GM19372 (cell line): ENCODE measurements around the gene APMAP.

ENCODE experiments used
- ATAC-seq: cut with Tn5 transposase; IDR thresholded peaks from one replicate; pipeline ENCODE4 v1.9.1; 2021; ENCODE audit warnings: mild to moderate bottlenecking, low read depth, moderate library complexity; ENCODE audit not compliant: unreplicated experiment

Gene APMAP, protein sequence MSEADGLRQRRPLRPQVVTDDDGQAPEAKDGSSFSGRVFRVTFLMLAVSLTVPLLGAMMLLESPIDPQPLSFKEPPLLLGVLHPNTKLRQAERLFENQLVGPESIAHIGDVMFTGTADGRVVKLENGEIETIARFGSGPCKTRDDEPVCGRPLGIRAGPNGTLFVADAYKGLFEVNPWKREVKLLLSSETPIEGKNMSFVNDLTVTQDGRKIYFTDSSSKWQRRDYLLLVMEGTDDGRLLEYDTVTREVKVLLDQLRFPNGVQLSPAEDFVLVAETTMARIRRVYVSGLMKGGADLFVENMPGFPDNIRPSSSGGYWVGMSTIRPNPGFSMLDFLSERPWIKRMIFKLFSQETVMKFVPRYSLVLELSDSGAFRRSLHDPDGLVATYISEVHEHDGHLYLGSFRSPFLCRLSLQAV

DNA sequence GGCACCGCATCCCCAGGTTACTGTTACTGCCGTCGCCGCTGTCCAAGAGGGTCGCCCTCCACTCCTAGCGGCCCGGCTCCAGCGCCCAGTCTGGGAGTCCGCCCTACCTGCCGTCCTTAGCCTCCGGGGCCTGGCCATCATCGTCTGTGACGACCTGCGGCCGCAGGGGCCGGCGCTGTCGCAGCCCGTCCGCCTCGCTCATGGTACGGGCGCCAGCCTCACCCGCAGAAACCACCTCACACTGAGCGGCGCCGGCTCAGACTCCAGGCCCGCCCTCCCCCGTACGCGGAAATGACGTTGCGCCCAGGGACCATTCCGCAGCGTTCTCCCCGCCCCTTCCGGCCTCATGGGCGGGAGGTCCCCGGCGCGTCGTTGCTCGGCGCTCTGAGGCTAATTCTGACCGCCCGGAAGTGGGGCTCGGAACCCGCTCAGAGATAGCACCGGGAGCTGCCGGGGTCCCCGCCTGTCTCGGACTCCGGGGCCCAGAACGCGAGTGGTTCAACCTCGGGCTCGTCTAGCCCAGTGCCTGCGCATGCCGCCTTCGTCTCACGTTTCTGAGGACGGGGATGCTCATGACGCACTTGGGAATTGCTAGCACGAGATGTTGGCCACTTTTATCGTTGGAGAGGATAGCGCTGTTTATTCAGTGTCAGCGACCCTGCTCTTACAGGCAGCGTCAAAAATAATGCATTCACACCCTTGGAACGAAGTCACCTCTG lies at the start of gene APMAP:
Gene APMAP (minus strand): TSS at position 265 of the 719 bp plus-strand sequence. CDS start 63 bp downstream, at position 202.
- peak; percentile 94 for ATAC-seq

DNA sequence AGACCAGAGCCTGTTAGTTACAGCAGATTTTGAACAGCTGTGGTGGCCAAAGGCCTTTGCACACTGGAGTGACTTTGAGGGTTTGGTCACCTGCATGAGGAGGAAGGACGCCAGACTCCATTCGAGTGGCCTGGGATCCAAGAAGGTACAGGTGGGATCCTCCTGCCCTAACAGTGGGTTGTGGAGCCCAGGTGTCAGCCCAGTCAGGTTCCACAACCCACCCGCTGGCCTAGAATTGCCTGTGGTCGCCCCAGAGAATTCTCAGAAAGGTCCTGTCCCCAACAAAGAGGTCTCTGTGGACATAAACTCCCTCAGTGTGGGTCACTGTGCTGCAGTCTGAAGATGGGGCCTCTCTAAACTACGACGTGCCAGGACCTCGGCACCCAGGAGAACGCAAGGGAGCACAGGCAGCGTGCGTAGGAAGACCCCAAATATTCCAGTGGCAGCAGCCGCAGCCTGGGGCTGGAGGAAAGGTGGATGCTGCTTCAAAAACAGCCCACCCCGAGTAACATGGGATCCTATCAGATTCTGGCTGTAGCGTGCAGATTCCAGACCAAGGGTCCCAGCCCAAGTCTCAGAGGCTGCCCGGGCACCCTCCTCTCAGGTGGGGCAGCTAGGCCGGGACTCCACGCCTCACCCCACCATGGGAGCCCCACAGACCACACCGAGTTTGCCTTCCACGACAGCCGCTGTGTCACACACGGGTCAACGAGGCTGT lies 49.4 kb upstream of the APMAP start:
- no peak for ATAC-seq

DNA sequence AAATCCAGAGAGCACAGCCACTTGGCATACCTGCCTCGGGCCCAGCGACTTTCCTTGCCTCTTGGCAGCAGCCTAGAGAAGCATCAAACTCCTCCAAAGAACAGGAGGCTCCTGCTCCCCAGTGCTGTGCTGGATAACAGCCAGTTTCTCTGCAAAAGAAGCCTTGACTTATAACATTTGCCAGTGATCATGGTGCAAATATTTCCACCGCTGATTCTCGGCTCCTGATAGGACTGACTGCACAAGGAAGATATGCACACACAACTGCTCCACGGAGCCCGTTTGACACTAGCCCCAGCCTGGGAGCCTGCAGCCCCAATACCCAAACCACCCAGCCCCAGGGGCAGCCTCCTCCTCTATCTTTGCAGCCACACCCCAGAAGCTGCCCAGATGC lies 47.9 kb upstream of the APMAP start:
- ATAC-seq: no peak

DNA sequence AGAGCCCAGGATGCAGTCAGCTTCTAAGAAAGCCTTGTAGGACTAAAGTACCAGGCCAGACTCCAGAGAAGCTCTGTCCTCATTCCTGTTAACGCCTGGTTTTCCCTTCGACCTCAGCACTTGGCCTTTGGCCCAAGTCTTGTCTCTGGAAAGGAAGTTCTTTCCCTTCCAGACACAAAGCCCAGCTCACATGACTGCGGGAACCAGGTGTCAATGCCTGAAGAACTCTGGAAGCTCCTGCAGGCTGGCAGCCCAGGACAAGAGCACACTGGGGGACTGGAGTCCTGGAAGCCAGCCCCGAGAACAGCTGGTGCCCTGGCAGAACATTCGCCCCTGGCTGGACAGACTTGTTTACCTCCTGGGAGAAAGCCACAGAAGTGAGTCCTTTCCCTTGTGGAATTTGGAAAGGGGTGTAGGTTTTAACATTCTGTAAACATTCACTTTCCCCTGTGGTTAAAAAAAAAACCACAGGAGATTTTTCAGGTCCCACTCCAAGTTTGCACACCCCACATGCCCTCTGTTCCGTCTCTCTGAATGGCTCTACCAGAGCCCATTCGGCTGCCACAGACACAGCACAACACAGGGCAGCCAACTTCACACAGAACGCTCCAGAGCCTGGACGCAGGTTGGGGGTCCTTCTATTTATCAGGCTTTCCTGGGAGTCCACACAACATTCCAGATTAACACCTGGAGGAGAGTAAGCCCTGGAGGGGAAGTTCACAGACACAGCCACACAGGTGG lies 47.3 kb upstream of the APMAP start:
- no peak for ATAC-seq

DNA sequence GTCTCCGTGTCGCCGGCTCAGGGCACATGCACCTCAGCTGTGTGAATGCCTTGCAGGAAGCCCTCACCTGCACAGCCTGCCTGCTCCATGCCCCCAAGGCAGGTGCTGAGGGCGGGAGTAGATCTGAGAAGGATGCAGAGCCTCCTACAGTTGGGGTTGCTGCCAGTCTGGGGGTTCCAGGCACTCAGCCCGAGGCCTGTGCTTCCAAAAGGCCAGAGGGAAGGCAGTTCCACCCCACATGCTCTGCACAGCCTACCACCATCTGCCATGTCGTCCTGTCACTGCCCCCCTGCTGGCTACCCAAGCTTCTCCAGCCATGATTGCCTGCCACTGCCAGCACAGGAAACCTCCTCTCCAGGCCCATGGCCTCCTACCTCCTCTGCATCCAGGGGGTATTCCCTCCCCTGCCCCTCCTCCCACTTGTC lies 46.1 kb upstream of the APMAP start:
- ATAC-seq: no peak

DNA sequence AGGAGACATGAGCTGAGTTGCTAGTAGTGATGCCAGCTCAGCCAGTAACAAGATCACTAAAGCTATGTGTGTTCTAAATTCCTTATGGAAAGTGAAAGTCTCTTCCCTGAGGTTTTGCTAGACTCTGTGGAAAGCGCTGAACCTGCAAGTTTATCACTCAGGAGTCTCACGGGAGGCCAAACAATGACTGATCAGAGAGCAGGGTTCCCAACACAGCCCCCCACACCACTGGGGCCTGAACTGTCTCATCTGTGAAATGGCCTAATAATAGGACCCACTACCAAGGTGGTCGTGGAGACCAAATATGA lies 45.5 kb upstream of the APMAP start:
- ATAC-seq: no peak

DNA sequence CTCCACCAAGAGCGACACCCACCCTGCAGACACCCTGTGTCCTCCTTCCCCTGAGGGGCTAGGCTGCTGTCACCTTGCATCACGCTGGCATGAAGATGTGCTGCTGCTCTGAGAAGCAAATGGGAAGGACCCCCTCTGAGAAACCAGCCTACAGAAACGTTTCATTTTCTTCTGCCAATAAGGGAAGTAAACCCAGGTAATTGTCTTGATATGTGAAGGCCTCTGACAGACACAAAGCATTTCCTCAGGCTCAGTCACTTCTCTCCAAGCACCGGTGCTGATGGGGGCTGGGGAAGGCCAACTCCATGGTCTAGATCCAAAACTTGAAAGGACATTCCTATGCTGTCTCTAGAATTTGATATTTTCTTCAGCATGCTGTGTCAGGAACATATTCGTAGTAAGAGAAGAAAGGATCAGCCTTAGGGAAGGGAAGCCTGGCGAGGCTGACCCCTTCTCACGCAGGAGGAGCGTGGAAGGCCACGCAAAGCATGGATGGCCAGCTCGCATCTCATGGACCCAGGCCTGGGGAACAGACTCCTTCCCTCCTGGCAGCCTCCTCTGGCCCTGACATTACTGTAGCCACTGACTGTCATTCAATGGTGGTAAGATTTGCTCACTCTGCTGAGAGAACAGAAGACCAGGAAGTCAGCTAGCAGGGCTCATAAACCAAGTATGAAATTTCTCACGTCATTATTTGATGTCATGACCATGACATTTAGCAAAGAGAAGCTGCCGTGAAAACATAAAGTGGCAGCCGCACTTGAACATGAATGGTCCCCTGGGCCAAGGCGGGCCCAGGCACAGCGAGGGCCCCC lies 44.9 kb upstream of the APMAP start:
- no peak for ATAC-seq

DNA sequence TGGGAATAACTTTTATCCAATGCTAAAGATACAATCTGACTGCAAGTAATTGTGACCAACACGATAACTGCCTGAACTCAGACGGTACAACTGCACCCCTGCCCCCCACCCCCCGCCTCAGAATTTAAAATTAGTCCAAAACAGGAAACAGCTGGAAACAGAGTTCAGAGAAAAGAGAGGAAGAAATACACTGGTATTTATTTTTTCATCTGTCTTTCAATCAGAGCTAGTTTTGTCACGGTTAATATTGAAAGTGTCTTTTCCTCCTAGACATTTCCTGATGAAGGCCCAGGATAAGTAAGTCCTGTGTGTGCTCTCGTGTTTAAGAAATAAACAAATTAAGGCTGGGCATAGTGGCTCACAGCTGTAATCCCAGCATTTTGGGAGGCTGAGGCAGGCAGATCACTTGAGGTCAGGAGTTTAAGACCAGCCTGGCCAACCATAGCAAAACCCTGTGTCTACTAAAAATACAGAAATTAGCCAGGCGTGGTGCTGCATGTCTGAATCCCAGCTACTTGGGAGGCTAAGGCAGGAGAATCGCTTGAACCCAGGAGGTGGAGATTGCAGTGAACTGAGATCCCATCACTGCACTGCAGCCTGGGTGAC lies 43.9 kb upstream of the APMAP start:
- ATAC-seq: no peak

DNA sequence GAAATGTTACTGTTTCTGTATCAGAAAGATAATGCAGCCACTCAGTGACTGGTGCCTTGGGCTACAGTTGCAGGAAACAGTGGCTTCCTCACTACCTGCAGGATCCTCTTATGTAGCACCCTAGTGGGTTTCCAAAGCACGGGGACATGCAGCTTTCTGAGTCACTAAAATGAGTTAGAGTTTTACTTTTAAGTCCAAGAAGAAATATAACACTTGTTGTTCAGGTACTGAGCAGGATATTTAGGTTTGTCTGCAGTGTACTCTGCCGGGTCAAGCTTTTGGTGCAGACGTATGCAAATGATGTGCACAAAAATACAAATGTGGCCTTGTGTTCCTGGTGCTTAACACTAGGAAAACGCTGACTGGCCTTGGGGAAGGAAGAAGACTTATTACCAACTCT lies 43.4 kb upstream of the APMAP start:
- no peak for ATAC-seq

DNA sequence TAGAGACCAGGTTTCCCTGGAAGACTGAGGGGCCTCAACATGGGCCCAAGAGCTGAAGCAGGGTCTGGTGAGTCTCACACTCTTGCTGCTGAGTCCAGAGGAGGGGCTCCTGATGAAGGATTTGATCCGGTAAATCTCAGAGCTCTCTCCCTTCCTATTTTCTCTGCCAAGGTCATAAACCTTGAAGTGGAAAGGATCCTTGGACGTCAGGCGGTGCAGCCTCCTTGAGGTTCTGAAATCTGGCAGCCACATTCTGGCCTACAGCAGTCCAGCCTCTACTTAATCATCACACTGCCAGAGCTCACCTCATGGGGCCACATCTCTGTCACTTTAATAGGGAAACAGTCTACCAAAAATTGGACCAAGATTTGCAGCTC lies 41.4 kb upstream of the APMAP start:
- no peak for ATAC-seq

DNA sequence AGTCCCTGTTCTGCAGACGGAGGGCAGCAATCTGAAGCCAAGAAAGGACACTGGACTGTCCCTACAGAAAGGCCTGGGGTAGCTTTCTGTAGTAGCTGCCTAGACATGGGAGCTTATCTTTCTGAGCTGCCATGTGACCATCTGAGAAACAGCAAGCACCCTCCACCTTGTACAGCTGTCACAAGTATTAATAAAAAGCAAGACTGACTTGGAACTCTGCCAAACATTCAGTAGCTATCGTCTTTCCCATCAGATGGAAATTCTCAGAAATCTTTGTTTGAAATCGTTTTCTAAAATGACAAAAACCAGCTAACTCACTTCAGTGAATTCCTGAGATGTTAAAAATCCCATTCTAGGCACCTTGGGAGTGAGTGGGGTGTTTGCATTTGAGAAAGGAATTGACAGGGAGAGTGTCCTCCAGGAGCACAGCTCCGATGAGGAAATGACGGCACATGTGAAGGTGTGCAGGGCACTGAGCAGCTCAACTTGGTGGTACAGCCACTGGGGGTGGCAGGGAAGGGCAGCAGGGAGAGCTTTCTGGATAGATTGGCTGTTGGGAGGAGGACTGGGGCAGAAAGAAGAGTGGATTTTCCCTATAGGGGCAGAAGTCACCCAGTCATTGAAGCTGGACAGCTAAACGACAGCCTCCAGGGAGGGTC lies 40.8 kb upstream of the APMAP start:
- no peak for ATAC-seq

DNA sequence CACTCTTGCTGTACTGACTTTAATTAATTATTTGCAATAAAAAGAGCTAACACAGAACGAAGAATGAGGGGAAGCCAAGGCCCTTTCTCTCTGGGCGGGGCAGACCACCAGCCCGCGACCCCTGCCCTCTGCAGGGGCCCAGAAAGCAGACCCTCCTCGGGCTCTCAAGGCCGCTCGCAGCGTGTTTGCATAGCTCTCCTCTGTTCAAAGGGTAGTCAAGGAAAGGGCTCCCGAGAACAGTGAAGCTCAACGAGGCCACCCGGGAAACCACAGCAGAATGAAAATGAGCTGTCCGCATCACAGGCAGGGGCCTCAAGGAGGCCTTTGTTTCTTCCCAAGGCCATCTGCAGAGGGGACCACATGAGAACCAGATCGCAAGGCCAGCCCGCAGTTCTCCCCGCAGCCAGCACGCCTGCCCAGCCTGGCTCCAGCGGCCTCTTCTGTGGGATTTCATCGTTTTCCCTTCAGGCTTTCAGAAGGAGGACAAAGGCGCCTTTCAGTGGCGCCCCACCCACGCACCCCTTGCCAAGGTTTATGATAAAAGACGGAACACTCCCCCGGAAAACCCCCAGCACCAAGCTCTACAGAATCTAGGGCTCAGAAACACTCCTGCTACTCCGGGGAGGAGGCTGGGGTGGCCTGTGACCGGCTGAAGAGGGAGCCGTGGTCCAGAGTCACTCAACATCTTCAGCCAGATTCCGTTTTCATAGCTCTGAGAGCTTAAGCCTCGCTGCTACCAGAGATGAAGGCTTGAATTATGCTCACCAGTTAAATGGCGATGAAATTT lies 40.1 kb upstream of the APMAP start:
- ATAC-seq: no peak

DNA sequence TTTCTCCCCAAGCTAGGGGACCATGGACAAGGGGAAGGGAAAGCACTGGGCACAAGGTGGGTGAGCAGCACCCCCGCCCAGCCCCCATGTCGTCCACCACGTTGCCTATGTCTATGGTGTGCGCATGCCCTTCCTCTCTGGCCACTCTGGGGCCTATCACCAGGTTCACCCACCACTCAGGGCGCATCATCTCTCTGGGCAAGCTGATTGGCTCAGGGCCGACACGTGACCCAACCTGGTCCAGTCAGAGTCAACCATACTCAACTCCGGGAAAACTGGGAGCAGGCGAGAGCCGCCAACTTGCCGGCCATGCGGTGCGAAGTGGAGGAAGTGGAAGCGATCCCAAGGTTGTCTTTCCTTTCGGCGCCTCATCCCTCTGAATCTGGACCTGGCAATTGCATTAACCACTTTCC lies 39.5 kb upstream of the APMAP start:
- no peak for ATAC-seq

DNA sequence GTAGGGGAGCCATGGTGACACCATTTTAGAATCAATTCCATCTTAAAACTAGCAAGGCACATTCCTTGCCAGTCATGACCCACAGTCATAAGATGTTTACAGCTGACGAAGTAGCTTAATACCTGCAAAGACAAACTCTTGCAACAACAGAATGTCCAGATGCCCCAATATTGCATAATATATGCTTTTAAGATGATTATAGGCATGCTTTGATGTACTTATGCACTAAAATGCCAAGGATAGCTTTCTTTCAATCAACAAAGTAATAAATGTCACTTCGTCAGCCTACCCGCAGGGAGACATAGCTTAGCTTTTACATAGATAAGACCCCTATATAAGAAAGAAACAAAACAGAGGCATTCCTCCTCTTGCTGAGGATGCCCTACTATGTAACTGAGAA lies 38.7 kb upstream of the APMAP start:
- ATAC-seq: no peak

DNA sequence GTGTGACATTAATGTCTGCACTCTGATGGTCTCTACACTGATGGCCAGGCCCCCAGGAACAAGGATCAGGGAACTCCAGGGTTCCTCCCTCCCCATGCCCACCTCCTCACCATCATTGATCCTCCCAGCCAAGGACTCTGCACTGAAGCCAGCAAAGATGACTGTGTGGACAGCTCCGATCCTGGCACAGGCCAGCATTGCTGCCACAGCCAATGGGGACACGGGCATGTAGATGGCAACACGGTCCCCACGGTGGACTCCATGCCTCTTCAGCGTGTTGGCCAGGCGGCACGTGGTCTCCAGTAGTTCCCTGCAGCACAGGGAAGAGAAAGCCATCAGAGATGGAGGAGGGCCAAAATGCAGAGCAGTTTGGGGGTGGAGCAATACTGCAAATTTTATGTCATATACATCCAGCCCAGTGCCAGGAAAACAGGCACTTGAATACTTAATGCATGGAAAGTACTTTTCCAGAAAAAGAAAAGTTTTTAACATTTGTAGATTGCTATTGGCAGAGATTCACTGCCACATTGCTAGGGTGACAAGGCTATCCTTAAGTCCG lies 38.2 kb upstream of the APMAP start:
- ATAC-seq: no peak

DNA sequence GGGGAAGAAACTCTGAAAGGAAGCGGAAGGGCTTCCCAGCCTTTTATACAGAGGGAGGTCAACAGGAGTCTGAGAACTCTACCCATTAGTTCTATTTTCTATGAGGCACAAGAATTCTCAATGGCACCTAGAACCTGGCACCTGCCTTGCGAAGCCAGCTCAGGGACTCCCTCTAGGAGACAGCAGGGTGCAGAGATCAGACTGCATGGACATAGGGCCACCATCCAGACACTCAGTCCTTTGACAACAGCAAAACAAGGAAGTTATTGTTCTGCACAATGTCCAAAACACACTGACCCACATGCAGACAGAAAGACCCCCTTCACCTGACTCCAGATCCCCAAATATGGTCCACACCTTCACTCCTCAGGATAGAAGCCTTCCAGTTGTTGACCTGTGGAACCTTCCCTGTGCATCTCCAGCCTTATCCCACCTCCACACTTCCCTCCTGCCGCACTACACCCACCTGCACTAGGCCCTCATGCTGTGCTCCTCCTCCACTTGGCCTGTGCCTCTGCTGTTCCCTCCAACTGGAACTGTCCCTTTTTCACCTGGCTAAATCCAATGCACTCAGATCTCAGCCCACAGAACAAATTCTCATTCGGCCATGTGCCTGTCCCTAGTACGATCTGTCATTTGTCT lies 37.6 kb upstream of the APMAP start:
- no peak for ATAC-seq

DNA sequence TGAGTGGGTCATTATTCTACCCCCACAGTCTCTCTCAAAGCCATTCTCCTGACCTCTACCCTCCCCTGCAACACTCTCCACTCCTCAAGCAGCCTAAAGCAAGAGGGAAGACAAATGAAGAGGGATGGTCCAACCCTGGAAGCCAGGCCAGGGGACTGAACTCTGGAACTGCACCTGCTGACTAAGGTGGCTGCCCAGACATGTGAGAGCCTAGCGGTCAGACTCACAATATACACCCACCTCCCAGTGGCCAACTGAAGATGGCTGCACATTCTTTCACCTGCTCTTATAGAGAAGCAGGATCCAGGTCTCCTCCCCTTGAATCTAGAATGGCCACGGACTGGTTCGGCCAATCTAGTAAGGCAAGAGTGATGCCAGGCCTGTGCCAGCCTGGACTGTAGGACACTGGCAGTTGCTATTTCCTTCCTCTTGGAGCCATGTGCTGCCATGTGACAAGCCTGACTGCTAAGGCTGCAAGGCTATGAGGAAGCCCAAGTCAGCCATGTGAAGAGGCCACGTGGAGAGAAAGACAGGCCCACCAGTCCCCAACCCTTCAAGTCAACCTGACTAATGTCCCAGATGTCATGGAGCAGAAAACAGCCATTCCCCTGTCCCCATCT lies 33.5 kb upstream of the APMAP start:
- no peak for ATAC-seq
